22Rv1 (cell line): ENCODE results near the gene ZNF618.

Experiments
- CTCF ChIP-seq: fragments of 450-650 bp; IDR thresholded peaks from 2 replicates; pipeline ENCODE4 v1.5.1; 2017; ENCODE audit warnings: mild to moderate bottlenecking
- ZFX ChIP-seq: fragments of 450-650 bp; IDR thresholded peaks from 2 replicates; pipeline ENCODE4 v1.6.1; 2017; ENCODE audit warnings: antibody characterized with exemption, borderline replicate concordance

- no peak for TF ChIP-seq CTCF
- no peak for TF ChIP-seq ZFX
Observed at GRCh38 chr9:113910036-113910639, 34.0 kb downstream of the ZNF618 start.
